Upper lobe of left lung (tissue), 6 donors: ENCODE measurements around the gene CPNE5. TPM values are rescaled to one million over a fixed set of nuclear protein-coding genes. Genes with fewer than 3 reads are reported as not detected.
A peak's percentile ranks its signal among the peaks of the same experiment; 100 is the strongest.

Experiments
- ATAC-seq, 2 donors: fragments of 200-7000 bp; cut with Tn5 transposase; one replicate each; pipeline ENCODE4 v1.9.1; 2022; ENCODE audit warnings: mild to moderate bottlenecking in 2 of 2, moderate library complexity in 2 of 2; ENCODE audit not compliant: low FRiP score in 2 of 2
- DNase-seq, 2 donors: peaks; one replicate each; pipeline ENCODE4 v3.0.0-alpha.2; 2019 to 2020
- H3K27ac ChIP-seq, 4 donors: fragments of 200-600 bp; sonication (generic); one replicate each; pipeline ENCODE4 v1.5.1; 2016 to 2019
- H3K27me3 ChIP-seq, 4 donors: fragments of 200-600 bp; sonication (generic); one replicate each; pipeline ENCODE4 v1.5.1; 2017 to 2019
- H3K36me3 ChIP-seq, 4 donors: fragments of 200-600 bp; sonication (generic); one replicate each; pipeline ENCODE4 v1.5.1; 2016 to 2019
- H3K4me1 ChIP-seq, 4 donors: fragments of 200-600 bp; sonication (generic); one replicate each; pipeline ENCODE4 v1.5.1; 2018 to 2019
- H3K4me3 ChIP-seq, 4 donors: fragments of 200-600 bp; sonication (generic); one replicate each; pipeline ENCODE4 v1.5.1; 2017 to 2019; ENCODE audit warnings: mild to moderate bottlenecking in 2 of 4, moderate library complexity in 1 of 4
- H3K9me3 ChIP-seq, 4 donors: fragments of 200-600 bp; sonication (generic); one replicate each; pipeline ENCODE4 v1.5.1; 2018 to 2019
- EP300 ChIP-seq, 4 donors: sonication (generic); formaldehyde crosslinking; IDR thresholded peaks; one replicate each; pipeline ENCODE4 v1.5.1; 2017; ENCODE audit warnings: antibody characterized with exemption in 4 of 4, control low read depth in 2 of 4
- POLR2A ChIP-seq, 4 donors: fragments of 450-650 bp; IDR thresholded peaks; one replicate each; pipeline ENCODE4 v1.5.1; 2016 to 2017; ENCODE audit warnings: antibody characterized with exemption in 4 of 4, mild to moderate bottlenecking in 2 of 4
- POLR2AphosphoS5 ChIP-seq, 2 donors: sonication (generic); formaldehyde crosslinking; IDR thresholded peaks; one replicate each; pipeline ENCODE4 v1.5.1; 2017; ENCODE audit warnings: antibody characterized with exemption in 2 of 2
- WGBS, 2 donors: methylation state at CpG; one replicate each; pipeline ENCODE4 v1.1.5; 2017 to 2018; 5-methylcytosine and 5-hydroxymethylcytosine counted together
- total RNA-seq, 6 donors: library from RNA; depleted of rRNA in 4 of 6; stranded (reverse); fragments of >200 nt in 4 of 6; gene quantifications; one replicate each; pipeline versions ENCODE4 v1.1.0 to v1.2.1, GENCODE V29; 2016 to 2021
- TF ChIP-seq, protein P1 (sequence below), 6 experiments: fragments of 450-650 bp in 4 of 6; fragments of 200-600 bp in 2 of 6; sonication (generic) in 2 of 6; IDR thresholded peaks; one replicate each; pipeline ENCODE4 v1.5.1; 2016 to 2019; ENCODE audit warnings: antibody characterized with exemption in 6 of 6
- donor health status: DM: no; HTN: no; CAD: no; lungs with moderate emphysema.
- donor health status: DM: no; HTN: yes; CAD: no; lungs with severe emphysema.

CPNE5 gene
- total RNA-seq, 6 donors from 2014 or later = 0.89 to 5.4 (median 2.5) TPM

DNA sequence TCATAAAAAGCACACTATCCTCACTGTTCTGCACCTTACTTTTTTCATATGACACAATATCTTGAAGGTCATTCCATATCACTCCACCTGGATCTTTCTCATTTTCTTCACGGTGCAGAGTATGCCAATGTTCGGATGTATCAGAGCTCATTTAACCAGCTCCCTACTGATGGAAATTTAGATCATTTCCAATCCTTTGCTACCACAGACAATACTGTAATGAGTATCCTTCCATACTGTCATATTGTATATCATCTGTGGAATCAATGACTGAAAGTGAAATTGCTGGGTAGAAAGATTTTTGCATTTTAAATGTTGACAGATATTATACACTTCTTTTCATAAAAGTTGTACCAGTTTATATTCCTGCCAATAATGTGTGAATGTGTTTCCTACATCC lies 143.8 kb downstream of the CPNE5 start:
- WGBS, 2 donors = 75 to 90% methylated on average over 2 of the region's 2 CpGs
- Histone ChIP-seq H3K27ac (no peak overlapping the region), H3K4me3 (no peak overlapping the region), H3K9me3 (no peaks in the 10 kb centered on the region), H3K36me3 (no peaks in the 10 kb centered on the region), H3K4me1 (peaks cover 6 to 18% (median 11%) of the 10 kb centered on the region in 4 donors), H3K27me3 (no peaks in the 10 kb centered on the region)
- DNase-seq (no peak), ATAC-seq (no peak)
- TF ChIP-seq, protein P1, sequence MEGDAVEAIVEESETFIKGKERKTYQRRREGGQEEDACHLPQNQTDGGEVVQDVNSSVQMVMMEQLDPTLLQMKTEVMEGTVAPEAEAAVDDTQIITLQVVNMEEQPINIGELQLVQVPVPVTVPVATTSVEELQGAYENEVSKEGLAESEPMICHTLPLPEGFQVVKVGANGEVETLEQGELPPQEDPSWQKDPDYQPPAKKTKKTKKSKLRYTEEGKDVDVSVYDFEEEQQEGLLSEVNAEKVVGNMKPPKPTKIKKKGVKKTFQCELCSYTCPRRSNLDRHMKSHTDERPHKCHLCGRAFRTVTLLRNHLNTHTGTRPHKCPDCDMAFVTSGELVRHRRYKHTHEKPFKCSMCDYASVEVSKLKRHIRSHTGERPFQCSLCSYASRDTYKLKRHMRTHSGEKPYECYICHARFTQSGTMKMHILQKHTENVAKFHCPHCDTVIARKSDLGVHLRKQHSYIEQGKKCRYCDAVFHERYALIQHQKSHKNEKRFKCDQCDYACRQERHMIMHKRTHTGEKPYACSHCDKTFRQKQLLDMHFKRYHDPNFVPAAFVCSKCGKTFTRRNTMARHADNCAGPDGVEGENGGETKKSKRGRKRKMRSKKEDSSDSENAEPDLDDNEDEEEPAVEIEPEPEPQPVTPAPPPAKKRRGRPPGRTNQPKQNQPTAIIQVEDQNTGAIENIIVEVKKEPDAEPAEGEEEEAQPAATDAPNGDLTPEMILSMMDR (IDR thresholded peaks at IDR 0.05) = no peak
- TF ChIP-seq EP300 (IDR thresholded peaks at IDR 0.05) (no peak), POLR2AphosphoS5 (IDR thresholded peaks at IDR 0.05) (no peak), POLR2A (IDR thresholded peaks at IDR 0.05) (no peak)

DNA sequence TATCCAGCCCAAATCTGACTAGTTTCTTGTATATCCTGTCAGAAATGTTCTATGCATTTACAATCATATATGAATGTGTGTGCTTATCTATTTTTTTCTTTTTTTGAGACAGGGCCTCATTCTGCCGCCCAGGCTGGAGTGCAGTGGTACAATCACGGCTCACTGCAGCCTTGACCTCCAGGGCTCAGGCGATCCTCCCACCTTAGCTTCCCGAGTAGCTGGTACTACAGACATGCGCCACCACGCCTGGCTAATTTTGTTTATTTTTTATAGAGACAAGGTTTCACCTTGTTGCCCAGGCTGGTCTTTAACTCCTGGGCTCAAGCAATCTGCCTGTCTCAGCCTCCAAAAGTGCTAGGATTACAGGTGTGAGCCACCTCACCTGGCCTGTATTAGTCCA lies 144.6 kb downstream of the CPNE5 start:
- Histone ChIP-seq H3K27me3 (no peaks in the 10 kb centered on the region), H3K4me1 (peaks cover 6 to 18% (median 11%) of the 10 kb centered on the region in 4 donors), H3K36me3 (no peaks in the 10 kb centered on the region), H3K4me3 (no peak overlapping the region), H3K27ac (no peak overlapping the region), H3K9me3 (no peaks in the 10 kb centered on the region)
- ATAC-seq = no peak
- 90 to 94% methylated on average over 6 of the region's 6 CpGs for WGBS, 2 donors
- DNase-seq = no peak
- TF ChIP-seq, protein P1 (IDR thresholded peaks at IDR 0.05) = no peak
- TF ChIP-seq EP300 (IDR thresholded peaks at IDR 0.05) (no peak), POLR2AphosphoS5 (IDR thresholded peaks at IDR 0.05) (no peak), POLR2A (IDR thresholded peaks at IDR 0.05) (no peak)

DNA sequence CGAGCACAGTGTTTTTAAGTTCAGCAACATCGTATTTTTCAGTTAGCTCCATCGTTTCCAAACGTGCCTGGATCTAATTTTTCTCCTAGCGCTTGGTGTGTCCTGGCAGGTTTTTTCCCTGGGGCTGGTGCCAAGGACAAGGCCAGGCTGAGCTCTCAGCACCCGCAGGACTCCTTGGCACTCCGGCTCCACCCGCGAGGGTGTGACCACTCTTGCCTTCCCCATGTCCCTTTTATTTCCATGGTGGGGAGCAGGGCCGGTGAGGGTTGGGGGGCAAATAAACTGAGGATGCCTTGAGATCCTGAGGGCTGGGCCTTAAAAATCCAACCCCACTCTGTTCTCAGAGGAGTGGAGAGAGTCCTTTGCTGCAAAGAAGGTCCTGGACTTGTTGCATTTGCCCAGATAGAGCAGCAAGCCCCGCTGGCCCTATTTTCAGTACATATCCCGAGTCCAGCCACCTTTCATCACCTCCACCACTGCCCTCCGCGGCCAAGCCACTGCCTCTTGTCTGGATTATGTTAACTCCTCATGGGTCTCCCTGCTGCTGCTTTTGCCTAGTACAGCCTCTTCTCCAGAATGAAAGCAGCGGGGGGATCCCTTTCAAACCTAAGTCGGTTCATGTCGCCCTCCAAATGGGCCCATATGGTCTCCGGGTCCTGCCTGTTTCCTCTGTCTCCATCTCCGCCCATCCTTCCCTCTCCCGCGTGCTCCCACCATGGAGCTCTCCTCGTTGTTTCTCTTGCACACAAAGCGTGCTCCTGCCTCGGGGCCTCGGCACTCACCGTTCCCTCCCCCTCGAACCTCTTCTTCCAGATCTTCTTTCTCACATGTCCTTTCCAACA lies 146.2 kb downstream of the CPNE5 start:
- DNase-seq = peak in 1 of 2 donors; percentile 71

DNA sequence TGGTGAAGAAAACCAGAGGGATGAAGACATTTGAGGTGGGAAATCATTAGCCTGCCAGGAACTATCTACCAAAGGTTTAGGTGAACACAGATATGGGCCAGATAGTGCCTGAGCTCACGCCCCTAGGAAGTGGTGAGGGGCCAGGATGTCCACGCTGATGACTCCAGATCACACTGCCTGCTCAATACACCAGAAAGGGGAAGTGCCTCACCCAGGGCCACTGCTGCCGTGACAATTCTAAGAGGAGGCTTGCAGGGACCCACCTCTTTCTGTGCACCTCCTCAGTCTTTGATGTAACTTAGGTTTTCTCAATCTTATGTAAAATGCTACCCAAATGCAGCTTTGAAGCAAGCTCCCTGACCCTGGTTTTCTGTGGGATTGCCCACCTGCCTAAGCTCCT lies 147.0 kb downstream of the CPNE5 start:
- DNase-seq = peak in 1 of 2 donors; percentile 69
- peaks cover 0 to 8% (median under 1%) of the 10 kb centered on the region in 4 donors for H3K36me3 ChIP-seq
- no peaks in the 10 kb centered on the region for H3K9me3 ChIP-seq
- no peak overlapping the region for H3K4me3 ChIP-seq
- TF ChIP-seq, protein P1 (IDR thresholded peaks at IDR 0.05) = no peak
- no peak for TF ChIP-seq POLR2A (IDR thresholded peaks at IDR 0.05)
- no peak for TF ChIP-seq EP300 (IDR thresholded peaks at IDR 0.05)
- TF ChIP-seq POLR2AphosphoS5 (IDR thresholded peaks at IDR 0.05) = no peak
- no peaks in the 10 kb centered on the region for H3K27me3 ChIP-seq
- ATAC-seq = peak; percentile 60 to 78
- WGBS, 2 donors = 36 to 43% methylated on average over 3 of the region's 3 CpGs
- peaks cover 6 to 12% (median 9%) of the 10 kb centered on the region in 4 donors for H3K4me1 ChIP-seq
- no peak overlapping the region for H3K27ac ChIP-seq

More for the DNA sequence above, 146.2 kb downstream of the CPNE5 start:
- TF ChIP-seq POLR2A (IDR thresholded peaks at IDR 0.05) = no peak
- no peak for TF ChIP-seq EP300 (IDR thresholded peaks at IDR 0.05)
- no peak for TF ChIP-seq POLR2AphosphoS5 (IDR thresholded peaks at IDR 0.05)
- TF ChIP-seq, protein P1 (IDR thresholded peaks at IDR 0.05) = no peak
- Histone ChIP-seq H3K4me1 (peaks cover 6 to 17% (median 11%) of the 10 kb centered on the region in 4 donors), H3K27ac (no peak overlapping the region), H3K36me3 (no peaks in the 10 kb centered on the region), H3K4me3 (no peak overlapping the region), H3K27me3 (no peaks in the 10 kb centered on the region), H3K9me3 (no peaks in the 10 kb centered on the region)
- 66 to 77% methylated on average over 27 of the region's 27 CpGs for WGBS, 2 donors
- ATAC-seq = no peak
